GM23338 (cell line): ENCODE measurements around the gene NPIPA2. TPM values are rescaled to one million over a fixed set of nuclear protein-coding genes. Genes with fewer than 3 reads are reported as not detected.
"Not testable (repeated sequence)": the region's sequence is repeated elsewhere in the genome, so short reads cannot be mapped to it uniquely, and the experiment has no call there.

Source experiments
- ATAC-seq: fragments of 200-7000 bp; cut with Tn5 transposase; 3 replicates; pipeline ENCODE4 v1.9.1; 2020
- DNase-seq: peaks from one replicate; pipeline ENCODE4 v3.0.0-alpha.2; 2015; ENCODE audit warnings: low spot score
- H2AFZ ChIP-seq: fragments of 200-600 bp; sonication (generic); 2 replicates; pipeline ENCODE4 v1.8.0; 2016; ENCODE audit warnings: antibody characterized with exemption, mild to moderate bottlenecking, moderate library complexity
- H3F3A ChIP-seq: fragments of 200-600 bp; sonication (generic); replicated peaks from 2 replicates; pipeline ENCODE4 v1.8.0; 2017; ENCODE audit warnings: antibody characterized with exemption, mixed run types, low read depth
- H3K27ac ChIP-seq: fragments of 200-600 bp; sonication (generic); 2 replicates; pipeline ENCODE4 v1.6.1; 2016; ENCODE audit warnings: low read depth
- H3K27me3 ChIP-seq: fragments of 200-600 bp; sonication (generic); 2 replicates; pipeline ENCODE4 v1.8.0; 2016; ENCODE audit warnings: mild to moderate bottlenecking, mixed run types, moderate library complexity; ENCODE audit not compliant: insufficient read depth
- H3K36me3 ChIP-seq: fragments of 200-600 bp; sonication (generic); 2 replicates; pipeline ENCODE4 v1.8.0; 2016; ENCODE audit warnings: mild to moderate bottlenecking; ENCODE audit not compliant: insufficient read depth
- H3K4me1 ChIP-seq: fragments of 200-600 bp; sonication (generic); 2 replicates; pipeline ENCODE4 v1.8.0; 2016; ENCODE audit warnings: mild to moderate bottlenecking, moderate library complexity; ENCODE audit not compliant: insufficient read depth
- H3K4me2 ChIP-seq: fragments of 200-600 bp; sonication (generic); 2 replicates; pipeline ENCODE4 v1.7.1; 2017; ENCODE audit warnings: mixed run types
- H3K4me3 ChIP-seq: fragments of 200-600 bp; sonication (generic); 2 replicates; pipeline ENCODE4 v1.6.1; 2016; ENCODE audit warnings: mixed run types
- H3K79me2 ChIP-seq: fragments of 200-600 bp; sonication (generic); replicated peaks from 2 replicates; pipeline ENCODE4 v1.8.0; 2017; ENCODE audit warnings: mild to moderate bottlenecking; ENCODE audit not compliant: insufficient read depth
- H3K9me2 ChIP-seq: fragments of 200-600 bp; sonication (generic); 2 replicates; pipeline ENCODE4 v1.8.0; 2017; ENCODE audit not compliant: insufficient read depth
- H4K20me1 ChIP-seq: fragments of 200-600 bp; sonication (generic); replicated peaks from 2 replicates; pipeline ENCODE4 v1.8.0; 2017; ENCODE audit warnings: mild to moderate bottlenecking; ENCODE audit not compliant: insufficient read depth
- H3K27ac Mint-ChIP-seq: 2 replicates; pipeline ENCODE4 v1.8.0; 2020; ENCODE audit warnings: inconsistent platforms, mild to moderate bottlenecking, moderate library complexity, mixed read lengths
- H3K27me3 Mint-ChIP-seq: 3 replicates; pipeline ENCODE4 v1.8.0; 2022; ENCODE audit warnings: low read depth, mild to moderate bottlenecking, moderate library complexity, mixed read lengths, inconsistent platforms; ENCODE audit not compliant: insufficient read depth, poor library complexity
- H3K36me3 Mint-ChIP-seq: 3 replicates; pipeline ENCODE4 v1.8.0; 2021; ENCODE audit warnings: low read depth, mild to moderate bottlenecking, inconsistent platforms, moderate library complexity, mixed read lengths
- H3K4me1 Mint-ChIP-seq: 3 replicates; pipeline ENCODE4 v1.8.0; 2020; ENCODE audit warnings: mild to moderate bottlenecking, inconsistent platforms, mixed read lengths
- H3K4me3 Mint-ChIP-seq: 3 replicates; pipeline ENCODE4 v1.8.0; 2021; ENCODE audit warnings: moderate library complexity, mild to moderate bottlenecking, inconsistent platforms, mixed read lengths
- H3K9me3 Mint-ChIP-seq: 3 replicates; pipeline ENCODE4 v1.8.0; 2020; ENCODE audit warnings: moderate library complexity, mild to moderate bottlenecking, inconsistent platforms, mixed read lengths
- long read RNA-seq: library from polyadenylated mRNA; unstranded; transcript quantifications from one replicate; pipeline ENCODE4 v2.0.0, GENCODE V29; 2020; ENCODE audit not compliant: unreplicated experiment
- polyA plus RNA-seq: library from polyadenylated mRNA; unstranded; fragments of >200 nt; fragmentation: Nextera tagmentation; extraction: Ambion mirVana; gene quantifications from 2 replicates; pipeline ENCODE4 v1.2.1, GENCODE V29; 2016
- total RNA-seq: library from RNA; depleted of rRNA; stranded (reverse); fragments of >200 nt; shearing (Covaris generic); gene quantifications from 2 replicates; pipeline ENCODE4 v1.2.3, GENCODE V29; 2014; rRNA removed

Gene NPIPA2
- total RNA-seq, result 3.7 and 6.7 TPM in 2 replicates
- 21.3 TPM in 2 replicates for polyA plus RNA-seq
- long read RNA-seq, partial matches to known transcripts, result 0 of 1 reads
- long read RNA-seq, other reads (novel, unspliced or antisense), result 1 of 1 reads

- not testable (repeated sequence) for H3K4me2 ChIP-seq, H3K4me1 ChIP-seq, H3K27ac Mint-ChIP-seq, H3K36me3 Mint-ChIP-seq, H3K4me3 ChIP-seq, H3K9me3 Mint-ChIP-seq, H3K27me3 Mint-ChIP-seq, H3F3A ChIP-seq, H3K4me1 Mint-ChIP-seq, H3K27me3 ChIP-seq, H2AFZ ChIP-seq, DNase-seq, H4K20me1 ChIP-seq, H3K27ac ChIP-seq, H3K36me3 ChIP-seq, H3K79me2 ChIP-seq, H3K4me3 Mint-ChIP-seq, H3K9me2 ChIP-seq
- ATAC-seq, result peak; percentile 99
Measured at GRCh38 chr16:14742273-14743128, at the start of gene NPIPA2. Gene NPIPA2, plus strand, starts transcription at chr16:14742533. Its CDS starts 5,533 bp downstream, at chr16:14748066.

GRCh38 chr16:14694129-14694528 is 48.2 kb upstream of the NPIPA2 start, which contains the start of gene PLA2G10:
Gene PLA2G10, minus strand, starts transcription at chr16:14694308. Its CDS starts 79 bp downstream, at chr16:14694229.
- H3K27ac Mint-ChIP-seq, H3K27me3 Mint-ChIP-seq, H3K4me1 ChIP-seq, H3K9me3 Mint-ChIP-seq, H3K27ac ChIP-seq, H2AFZ ChIP-seq, DNase-seq, H3K4me3 ChIP-seq, H3F3A ChIP-seq, H4K20me1 ChIP-seq, H3K4me2 ChIP-seq, H3K36me3 Mint-ChIP-seq, H3K27me3 ChIP-seq, H3K9me2 ChIP-seq, H3K4me1 Mint-ChIP-seq, H3K79me2 ChIP-seq, H3K36me3 ChIP-seq, H3K4me3 Mint-ChIP-seq: not testable (repeated sequence)
- peak; percentile 97 for ATAC-seq

DNA sequence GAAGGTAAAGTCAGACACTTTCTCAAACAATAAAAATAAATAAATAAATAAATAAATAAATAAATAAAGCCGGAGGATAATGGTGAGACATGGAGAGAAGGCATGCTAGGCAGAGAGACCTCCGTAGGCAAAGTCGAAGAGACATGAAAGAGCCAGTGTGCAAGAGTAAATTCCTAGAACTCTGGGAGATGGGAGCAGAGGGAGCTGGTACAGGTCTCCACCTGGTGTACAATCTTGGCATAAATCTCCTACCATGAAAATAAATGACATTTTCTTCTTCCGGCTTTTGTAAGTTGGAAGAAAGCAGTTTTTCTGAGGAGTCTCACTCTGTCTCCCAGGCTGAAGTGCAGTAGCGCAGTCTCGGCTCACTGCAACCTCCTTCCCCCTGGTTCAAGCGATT is 40.5 kb upstream of the NPIPA2 start:
- not testable (repeated sequence) for H3K4me2 ChIP-seq, H3K36me3 ChIP-seq, DNase-seq, H2AFZ ChIP-seq, H3K4me1 Mint-ChIP-seq, ATAC-seq, H4K20me1 ChIP-seq, H3K27ac Mint-ChIP-seq, H3K4me3 Mint-ChIP-seq, H3K9me3 Mint-ChIP-seq, H3K4me1 ChIP-seq, H3K9me2 ChIP-seq, H3K4me3 ChIP-seq, H3F3A ChIP-seq, H3K27ac ChIP-seq, H3K36me3 Mint-ChIP-seq, H3K27me3 Mint-ChIP-seq, H3K79me2 ChIP-seq, H3K27me3 ChIP-seq

DNA sequence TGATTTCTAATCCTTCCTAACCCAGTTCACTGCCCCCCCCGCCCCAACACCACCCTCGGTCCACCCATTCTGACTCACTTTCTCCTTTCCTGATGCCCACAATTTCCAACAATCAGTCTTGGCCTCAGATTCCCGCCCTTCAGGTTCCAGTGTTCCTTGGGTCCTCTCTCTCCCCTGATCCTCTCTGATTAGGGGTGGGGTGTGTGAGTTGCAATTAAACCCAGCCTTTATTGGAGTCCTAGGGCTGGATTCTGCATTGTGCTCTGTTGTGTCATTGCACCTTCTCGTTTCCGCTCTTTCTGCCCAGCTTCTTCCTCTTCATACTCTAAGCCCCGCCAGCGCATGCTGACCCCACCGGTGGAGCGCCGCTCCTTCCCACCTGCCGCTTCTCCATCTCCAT is 39.7 kb upstream of the NPIPA2 start:
- H3K27me3 ChIP-seq, H4K20me1 ChIP-seq, H3F3A ChIP-seq, H3K9me3 Mint-ChIP-seq, H3K27ac ChIP-seq, ATAC-seq, H3K27me3 Mint-ChIP-seq, H3K4me1 Mint-ChIP-seq, H3K4me3 Mint-ChIP-seq, H3K4me1 ChIP-seq, DNase-seq, H3K36me3 Mint-ChIP-seq, H3K79me2 ChIP-seq, H3K4me3 ChIP-seq, H3K27ac Mint-ChIP-seq, H3K36me3 ChIP-seq, H3K4me2 ChIP-seq, H2AFZ ChIP-seq, H3K9me2 ChIP-seq: not testable (repeated sequence)

DNA sequence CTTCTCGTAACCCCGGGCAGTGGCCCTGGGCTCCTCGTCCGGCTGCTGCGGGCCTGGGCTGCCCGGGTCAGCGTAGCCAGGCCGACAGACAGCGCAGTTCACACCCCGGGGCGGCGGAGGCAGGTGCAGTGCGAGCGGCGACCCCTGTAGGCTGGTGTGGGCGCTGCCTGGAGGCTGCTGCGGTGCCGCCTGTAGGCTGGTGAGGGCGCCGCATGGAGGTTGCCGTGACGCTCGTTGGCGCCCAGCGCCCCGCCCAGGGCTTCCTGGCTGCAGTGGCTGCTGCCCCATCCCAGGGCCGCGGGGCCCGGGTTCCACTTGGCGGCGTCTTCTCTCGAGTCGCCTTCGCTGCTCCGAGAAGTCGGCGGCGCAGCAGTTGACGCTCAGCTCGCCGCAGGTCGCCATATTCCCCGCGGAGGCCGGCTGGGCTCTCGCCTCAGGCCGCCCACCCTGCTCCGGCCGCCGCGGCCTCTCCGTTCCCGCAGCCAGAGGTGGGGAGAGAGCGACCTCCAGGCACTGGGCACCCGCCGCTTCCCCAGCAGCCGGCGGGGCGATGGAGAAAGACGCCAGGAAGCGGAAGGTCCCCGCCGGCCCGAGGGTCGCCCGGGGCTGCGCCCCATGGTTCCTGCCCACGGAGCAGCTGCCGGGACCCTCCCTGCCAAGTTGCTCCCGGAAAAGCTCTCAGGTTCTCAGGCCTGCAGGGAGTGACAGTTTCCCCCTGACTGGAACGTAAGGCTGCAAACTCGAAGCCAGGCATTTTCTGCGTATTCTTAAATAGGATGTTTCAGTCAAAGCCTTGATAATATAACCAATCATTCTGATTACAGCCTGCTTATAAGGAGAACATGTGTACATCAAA is 38.9 kb upstream of the NPIPA2 start, which contains the start of gene NPIPA3:
TSS of gene NPIPA3 (plus strand) at position 256 of the 856 bp plus-strand sequence. CDS start 5,533 bp downstream, outside the sequence.
- H3K9me3 Mint-ChIP-seq, H3K4me1 ChIP-seq, H4K20me1 ChIP-seq, H3K36me3 ChIP-seq, H3K9me2 ChIP-seq, H3K27ac Mint-ChIP-seq, H3K27me3 Mint-ChIP-seq, H3K36me3 Mint-ChIP-seq, H2AFZ ChIP-seq, H3K4me3 Mint-ChIP-seq, H3K4me2 ChIP-seq, H3K79me2 ChIP-seq, H3K27ac ChIP-seq, DNase-seq, H3K4me1 Mint-ChIP-seq, H3K4me3 ChIP-seq, H3K27me3 ChIP-seq, H3F3A ChIP-seq: not testable (repeated sequence)
- peak; percentile 99 for ATAC-seq

DNA sequence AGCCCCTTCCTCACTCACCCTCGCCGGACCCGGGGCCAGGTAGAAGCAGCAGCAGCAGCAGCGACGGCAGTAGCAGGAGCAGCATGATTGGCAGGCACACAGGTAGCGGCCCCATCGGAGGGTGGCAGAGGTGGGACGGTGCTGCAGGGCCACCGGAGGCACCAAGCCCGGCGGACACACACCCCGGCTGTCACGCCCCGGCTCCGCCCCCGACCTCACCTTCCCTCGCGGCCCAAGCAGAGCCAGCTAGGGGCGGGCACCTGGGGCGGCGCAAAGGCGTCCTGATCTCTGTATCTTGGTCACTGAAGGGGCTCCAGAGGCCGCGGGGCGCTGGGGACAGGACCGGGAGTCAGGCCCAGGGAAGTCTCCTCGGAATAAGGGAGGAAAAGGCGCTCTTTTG is 9.1 kb upstream of the NPIPA2 start:
- not testable (repeated sequence) for H3K4me3 Mint-ChIP-seq, H3K4me1 Mint-ChIP-seq, H3K4me1 ChIP-seq, DNase-seq, H3K4me3 ChIP-seq, H2AFZ ChIP-seq, H4K20me1 ChIP-seq, H3K27ac Mint-ChIP-seq, H3F3A ChIP-seq, H3K27me3 ChIP-seq, H3K9me3 Mint-ChIP-seq, H3K9me2 ChIP-seq, H3K79me2 ChIP-seq, H3K36me3 Mint-ChIP-seq, H3K36me3 ChIP-seq, H3K27me3 Mint-ChIP-seq, H3K4me2 ChIP-seq, H3K27ac ChIP-seq
- peak; percentile 95 for ATAC-seq
